ENCODE data around the gene DENND11.

DENND11 gene

DNA sequence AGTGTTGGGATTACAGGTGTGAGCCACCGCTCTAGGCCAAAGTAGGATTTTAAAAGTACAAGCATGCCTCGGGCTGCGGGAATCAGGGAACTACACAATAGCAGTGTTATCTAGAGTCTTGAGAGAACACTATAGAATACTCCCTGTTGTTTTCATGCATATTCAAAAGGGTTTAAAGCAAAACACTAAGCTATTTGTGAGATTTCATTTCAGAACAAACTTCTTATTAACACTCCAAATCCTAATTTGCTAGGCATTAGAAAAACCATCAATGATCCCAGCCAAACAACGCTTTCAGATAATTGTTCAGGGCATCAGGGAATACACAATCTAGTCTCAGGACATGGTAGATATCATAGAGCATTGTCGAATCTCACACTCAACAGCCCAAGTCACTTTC lies 13.9 kb downstream of the DENND11 start:
- Histone ChIP-seq H3K9ac (no peak overlapping the region), H3K4me3 (ENCODE audit: low read depth, low read length) (no peak overlapping the region), H3K27me3 (ENCODE audit: control insufficient read depth, insufficient read depth, low read length) (no peaks in the 10 kb centered on the region), H3K27ac (no peak overlapping the region), H3K79me2 (peaks cover 7% of the 10 kb centered on the region), H3K36me3 (ENCODE audit: control insufficient read depth, insufficient read depth, low read length) (no peaks in the 10 kb centered on the region), H3K9me3 (ENCODE audit: control insufficient read depth, low read length) (no peaks in the 10 kb centered on the region), H3K4me1 (peaks cover 22% of the 10 kb centered on the region), H2AFZ (no peak overlapping the region), H3K4me2 (ENCODE audit: low read length) (no peak overlapping the region)
- TF ChIP-seq, protein P1, sequence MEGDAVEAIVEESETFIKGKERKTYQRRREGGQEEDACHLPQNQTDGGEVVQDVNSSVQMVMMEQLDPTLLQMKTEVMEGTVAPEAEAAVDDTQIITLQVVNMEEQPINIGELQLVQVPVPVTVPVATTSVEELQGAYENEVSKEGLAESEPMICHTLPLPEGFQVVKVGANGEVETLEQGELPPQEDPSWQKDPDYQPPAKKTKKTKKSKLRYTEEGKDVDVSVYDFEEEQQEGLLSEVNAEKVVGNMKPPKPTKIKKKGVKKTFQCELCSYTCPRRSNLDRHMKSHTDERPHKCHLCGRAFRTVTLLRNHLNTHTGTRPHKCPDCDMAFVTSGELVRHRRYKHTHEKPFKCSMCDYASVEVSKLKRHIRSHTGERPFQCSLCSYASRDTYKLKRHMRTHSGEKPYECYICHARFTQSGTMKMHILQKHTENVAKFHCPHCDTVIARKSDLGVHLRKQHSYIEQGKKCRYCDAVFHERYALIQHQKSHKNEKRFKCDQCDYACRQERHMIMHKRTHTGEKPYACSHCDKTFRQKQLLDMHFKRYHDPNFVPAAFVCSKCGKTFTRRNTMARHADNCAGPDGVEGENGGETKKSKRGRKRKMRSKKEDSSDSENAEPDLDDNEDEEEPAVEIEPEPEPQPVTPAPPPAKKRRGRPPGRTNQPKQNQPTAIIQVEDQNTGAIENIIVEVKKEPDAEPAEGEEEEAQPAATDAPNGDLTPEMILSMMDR (IDR thresholded peaks at IDR 0.05) = no peak

DNA sequence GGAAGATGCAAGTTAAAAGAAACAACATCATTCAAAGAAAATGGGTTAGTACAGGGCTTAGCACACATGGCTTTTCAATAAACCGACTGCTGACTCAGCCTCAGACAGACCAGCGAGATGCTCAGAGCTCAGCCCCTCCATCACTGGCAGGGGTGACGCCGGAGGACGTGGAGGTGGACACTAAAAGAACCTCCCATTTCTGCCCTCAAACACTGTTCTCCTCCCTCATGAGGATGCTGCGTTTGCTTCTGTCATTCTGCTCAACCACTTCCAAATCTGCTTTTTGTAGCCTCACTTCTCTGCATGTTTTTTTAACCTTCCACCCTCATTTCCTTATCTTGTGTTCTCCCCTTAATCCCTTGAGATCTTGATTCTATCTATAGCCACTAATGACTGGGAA lies 15.3 kb downstream of the DENND11 start:
- Histone ChIP-seq H3K79me2 (peaks cover 7% of the 10 kb centered on the region), H3K4me3 (ENCODE audit: low read depth, low read length) (no peak overlapping the region), H3K9me3 (ENCODE audit: control insufficient read depth, low read length) (no peaks in the 10 kb centered on the region), H3K9ac (no peak overlapping the region), H3K27ac (peak overlapping the region; percentile 36), H2AFZ (no peak overlapping the region), H3K36me3 (ENCODE audit: control insufficient read depth, insufficient read depth, low read length) (no peaks in the 10 kb centered on the region), H3K4me2 (ENCODE audit: low read length) (no peak overlapping the region), H3K4me1 (peaks cover 20% of the 10 kb centered on the region), H3K27me3 (ENCODE audit: control insufficient read depth, insufficient read depth, low read length) (no peaks in the 10 kb centered on the region)
- TF ChIP-seq, protein P1 (IDR thresholded peaks at IDR 0.05) = no peak

DNA sequence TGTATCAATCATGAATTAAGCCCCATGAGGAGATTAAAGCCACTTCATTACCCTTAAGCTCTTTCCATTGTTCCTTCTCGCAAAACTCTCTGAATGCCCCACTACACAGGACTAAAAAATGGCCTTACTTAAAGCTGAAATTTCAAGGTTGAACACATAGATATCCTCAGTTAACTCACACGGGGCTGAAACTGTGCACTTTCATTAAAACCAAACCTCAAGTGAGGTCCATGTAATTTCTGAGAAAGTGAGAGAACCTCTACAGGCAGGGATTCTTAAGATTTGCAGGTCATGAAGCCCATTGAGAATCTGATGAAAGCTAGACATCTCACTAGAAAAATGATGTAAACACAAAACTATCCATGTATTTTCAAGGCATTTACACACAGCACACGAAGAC lies 15.9 kb downstream of the DENND11 start:
- Histone ChIP-seq H3K27ac (peak overlapping the region; percentile 66), H3K9me3 (ENCODE audit: control insufficient read depth, low read length) (no peaks in the 10 kb centered on the region), H3K4me2 (ENCODE audit: low read length) (no peak overlapping the region), H2AFZ (peak overlapping the region; percentile 18), H3K9ac (no peak overlapping the region), H3K27me3 (ENCODE audit: control insufficient read depth, insufficient read depth, low read length) (no peaks in the 10 kb centered on the region), H3K4me3 (ENCODE audit: low read depth, low read length) (no peak overlapping the region), H3K79me2 (peaks cover 2% of the 10 kb centered on the region), H3K36me3 (ENCODE audit: control insufficient read depth, insufficient read depth, low read length) (no peaks in the 10 kb centered on the region), H3K4me1 (peaks cover 20% of the 10 kb centered on the region)
- TF ChIP-seq, protein P1 (IDR thresholded peaks at IDR 0.05) = no peak

DNA sequence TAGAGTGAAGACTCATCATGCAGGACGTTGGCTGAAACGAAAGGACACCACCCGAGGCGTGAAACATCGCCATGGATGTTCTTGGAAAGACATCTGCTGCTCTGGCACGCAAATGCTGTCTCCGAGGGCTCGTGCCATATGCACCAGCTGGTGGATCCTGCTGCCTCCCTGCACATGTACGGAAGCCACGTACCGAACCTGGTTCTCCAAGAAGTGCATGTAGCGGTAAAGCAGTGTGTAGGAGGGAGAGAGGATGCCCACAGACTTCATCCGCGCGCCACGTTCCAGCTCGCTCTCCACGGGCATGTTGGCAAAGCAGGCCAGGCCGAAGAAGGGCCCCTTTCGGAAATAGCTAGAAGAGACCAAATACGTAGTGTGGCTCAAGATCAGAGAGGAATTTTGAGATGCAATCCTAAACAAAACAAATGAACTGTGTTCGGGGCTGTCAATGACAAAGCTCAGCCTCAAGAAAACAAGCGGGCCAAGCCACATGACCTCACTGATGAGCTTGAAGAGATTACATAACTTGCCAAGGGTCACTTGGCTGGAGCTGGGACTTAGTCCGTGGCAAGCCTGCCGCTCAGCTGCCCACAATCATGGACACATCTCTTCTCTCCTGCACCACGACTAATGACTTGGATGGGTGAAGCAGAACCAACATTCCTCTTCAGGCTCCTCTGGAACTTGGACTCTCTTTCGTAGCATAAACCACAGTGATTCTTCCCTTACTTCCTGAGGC lies 16.5 kb downstream of the DENND11 start:
- H3K9ac ChIP-seq = no peak overlapping the region
- peak overlapping the region; percentile 18 for H2AFZ ChIP-seq
- TF ChIP-seq, protein P1 (IDR thresholded peaks at IDR 0.05) = no peak
- H3K36me3 ChIP-seq (ENCODE audit: control insufficient read depth, insufficient read depth, low read length) = no peaks in the 10 kb centered on the region
- H3K9me3 ChIP-seq (ENCODE audit: control insufficient read depth, low read length) = no peaks in the 10 kb centered on the region
- no peak overlapping the region for H3K4me3 ChIP-seq (ENCODE audit: low read depth, low read length)
- peak overlapping the region; percentile 66 for H3K27ac ChIP-seq
- no peak overlapping the region for H3K4me2 ChIP-seq (ENCODE audit: low read length)
- no peaks in the 10 kb centered on the region for H3K79me2 ChIP-seq
- peaks cover 20% of the 10 kb centered on the region for H3K4me1 ChIP-seq
- no peaks in the 10 kb centered on the region for H3K27me3 ChIP-seq (ENCODE audit: control insufficient read depth, insufficient read depth, low read length)

DNA sequence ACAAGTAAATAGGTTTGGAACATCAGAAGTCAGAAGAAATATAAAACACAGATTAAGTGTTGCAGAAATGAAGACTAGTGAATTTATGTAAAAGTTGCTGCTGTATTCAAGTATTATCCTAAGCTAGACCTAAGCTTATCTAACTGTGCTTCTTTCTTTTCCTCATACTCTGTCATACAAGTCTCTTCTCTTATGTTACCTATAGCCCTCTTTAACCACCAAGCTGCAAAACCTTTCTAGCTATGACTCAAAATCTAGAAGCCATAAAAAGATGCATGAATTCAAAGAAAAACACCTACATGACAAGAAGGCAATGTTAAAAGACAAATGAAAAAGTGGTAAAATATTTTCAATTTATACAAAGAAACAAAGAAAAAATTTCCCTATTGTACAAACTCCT lies 23.0 kb downstream of the DENND11 start:
- H3K27ac ChIP-seq = no peak overlapping the region
- H3K4me3 ChIP-seq (ENCODE audit: low read depth, low read length) = no peak overlapping the region
- no peak overlapping the region for H3K4me2 ChIP-seq (ENCODE audit: low read length)
- H3K9ac ChIP-seq = no peak overlapping the region
- H3K79me2 ChIP-seq = no peaks in the 10 kb centered on the region
- TF ChIP-seq, protein P1 (IDR thresholded peaks at IDR 0.05) = no peak
- no peaks in the 10 kb centered on the region for H3K4me1 ChIP-seq
- H3K36me3 ChIP-seq (ENCODE audit: control insufficient read depth, insufficient read depth, low read length) = no peaks in the 10 kb centered on the region
- no peaks in the 10 kb centered on the region for H3K9me3 ChIP-seq (ENCODE audit: control insufficient read depth, low read length)
- no peaks in the 10 kb centered on the region for H3K27me3 ChIP-seq (ENCODE audit: control insufficient read depth, insufficient read depth, low read length)
- no peak overlapping the region for H2AFZ ChIP-seq

All from parathyroid adenoma (tissue), 2 donors.